B cell (primary cell): ENCODE measurements around the gene BEX3. TPM values are rescaled to one million over a fixed set of nuclear protein-coding genes. Genes with fewer than 3 reads are reported as not detected.

Experiments used
- ATAC-seq: fragments of 200-7000 bp; cut with Tn5 transposase; one replicate; pipeline ENCODE4 v1.10.0; 2021; ENCODE audit warnings: low read depth, mild to moderate bottlenecking, moderate number of reproducible peaks, moderate library complexity
- CTCF ChIA-PET: fragments of 350-600 bp; sonication (Branson Sonifier 250); formaldehyde crosslinking; loops from one replicate; lab custom pipeline; 2021; ENCODE audit warnings: antibody characterized with exemption, inconsistent platforms; lab: Charles Lee
- POLR2A ChIA-PET: fragments of 350-600 bp; sonication (Branson Sonifier 250); formaldehyde crosslinking; loops from one replicate; lab custom pipeline; 2021; ENCODE audit warnings: antibody characterized with exemption; lab: Charles Lee
- DNase-seq: peaks from one replicate; pipeline ENCODE4 v3.0.0; 2013
- H2AFZ ChIP-seq: 2 replicates; pipeline ENCODE4 v1.6.1; 2012; ENCODE audit warnings: mild to moderate bottlenecking, low read depth, low read length; ENCODE audit not compliant: insufficient read depth, poor library complexity, severe bottlenecking
- H3K27ac ChIP-seq, 2 donors: 1 replicate in 1 of 2; 2 replicates in 1 of 2; pipeline ENCODE4 v1.5.1; 2012 to 2013; ENCODE audit warnings: low read length in 2 of 2, mild to moderate bottlenecking in 2 of 2, moderate library complexity in 1 of 2
- H3K27me3 ChIP-seq, 4 experiments: fragments of 200-600 bp in 1 of 4; sonication (generic) in 1 of 4; replicated peaks in 1 of 4; 1 replicate in 2 of 4; 2 replicates in 2 of 4; pipeline versions ENCODE4 v1.6.1 to v1.7.0; 2013 to 2016; ENCODE audit warnings: low read length in 3 of 4, mild to moderate bottlenecking in 2 of 4, mixed read lengths in 1 of 4, moderate library complexity in 1 of 4; ENCODE audit not compliant: insufficient read depth in 4 of 4, control insufficient read depth in 3 of 4; ENCODE audit errors: control extremely low read depth in 1 of 4
- H3K36me3 ChIP-seq, 2 experiments: replicated peaks in 1 of 2; 1 replicate in 1 of 2; 2 replicates in 1 of 2; pipeline versions ENCODE4 v1.6.1 to v1.7.1; 2013; ENCODE audit warnings: low read length in 1 of 2; ENCODE audit not compliant: insufficient read depth in 2 of 2, control insufficient read depth in 1 of 2; ENCODE audit errors: control extremely low read depth in 1 of 2, extremely low read depth in 1 of 2
- H3K4me1 ChIP-seq, 2 donors: fragments of 200-600 bp in 1 of 2; sonication (generic) in 1 of 2; 1 replicate in 1 of 2; 2 replicates in 1 of 2; pipeline versions ENCODE4 v1.5.1 to v1.6.1; 2013 to 2017; ENCODE audit warnings: low read length in 2 of 2; ENCODE audit not compliant: control insufficient read depth in 2 of 2, insufficient read depth in 2 of 2
- H3K4me2 ChIP-seq: replicated peaks from 2 replicates; pipeline ENCODE3; 2012; ENCODE audit warnings: mild to moderate bottlenecking, low read depth, low read length; ENCODE audit not compliant: poor library complexity, severe bottlenecking
- H3K4me3 ChIP-seq, 5 experiments: fragments of 200-600 bp in 1 of 5; sonication (generic) in 1 of 5; 1 replicate in 3 of 5; 2 replicates in 2 of 5; pipeline versions ENCODE4 v1.5.1 to v1.7.0; 2011 to 2016; ENCODE audit warnings: low read length in 4 of 5, mild to moderate bottlenecking in 4 of 5, low read depth in 2 of 5, control low read depth in 1 of 5, moderate library complexity in 1 of 5; ENCODE audit not compliant: insufficient read depth in 1 of 5; ENCODE audit errors: control extremely low read depth in 1 of 5, extremely low read depth in 1 of 5
- H3K79me2 ChIP-seq: fragments of 200-600 bp; sonication (generic); one replicate; pipeline ENCODE4 v1.6.0; 2016; ENCODE audit warnings: low read length; ENCODE audit not compliant: control insufficient read depth, insufficient read depth
- H3K9ac ChIP-seq: fragments of 200-600 bp; sonication (generic); 2 replicates; pipeline ENCODE4 v1.6.1; 2017; ENCODE audit warnings: mild to moderate bottlenecking, low read length, moderate library complexity
- H3K9me3 ChIP-seq, 3 donors: one replicate each; pipeline versions ENCODE4 v1.6.1 to v1.7.1; 2013; ENCODE audit warnings: low read length in 2 of 3; ENCODE audit not compliant: control insufficient read depth in 2 of 3, insufficient read depth in 1 of 3; ENCODE audit errors: control extremely low read depth in 1 of 3
- H4K20me1 ChIP-seq: 2 replicates; pipeline ENCODE4 v1.6.0; 2012; ENCODE audit warnings: mild to moderate bottlenecking, low read length; ENCODE audit not compliant: insufficient read depth, control insufficient read depth, poor library complexity, severe bottlenecking
- H3K27ac Mint-ChIP-seq: one replicate; pipeline ENCODE4 v1.8.0; 2021; ENCODE audit warnings: mixed read lengths
- H3K27me3 Mint-ChIP-seq: one replicate; pipeline ENCODE4 v1.8.0; 2021; ENCODE audit warnings: mixed read lengths
- H3K4me1 Mint-ChIP-seq: one replicate; pipeline ENCODE4 v1.8.0; 2021; ENCODE audit warnings: mixed read lengths
- H3K4me3 Mint-ChIP-seq: one replicate; pipeline ENCODE4 v1.8.0; 2021; ENCODE audit warnings: mixed read lengths
- H3K9me3 Mint-ChIP-seq: one replicate; pipeline ENCODE4 v1.8.0; 2022; ENCODE audit warnings: mixed read lengths; ENCODE audit not compliant: insufficient read depth
- EZH2 ChIP-seq: IDR thresholded peaks from 2 replicates; pipeline ENCODE4 v1.6.1; 2012; ENCODE audit warnings: borderline replicate concordance, low read depth, mild to moderate bottlenecking, moderate library complexity, low read length; ENCODE audit not compliant: insufficient read depth, poor library complexity, severe bottlenecking
- WGBS: methylation state at CpG from one replicate; pipeline ENCODE4 v1.1.5; 2013; ENCODE audit warnings: missing lambda C conversion rate; ENCODE audit not compliant: insufficient coverage; 5-methylcytosine and 5-hydroxymethylcytosine counted together
- intact Hi-C: fragments of 100-400 bp; cut with micrococcal nuclease; formaldehyde crosslinking; loops from one replicate; pipeline ENCODE4 v1.10.0; 2022
- polyA plus RNA-seq: library from polyadenylated mRNA; depleted of rRNA; stranded (reverse); fragments of >200 nt; gene quantifications from 2 replicates; pipeline ENCODE4 v1.2.3, GENCODE V29; 2012
- total RNA-seq, 2 donors: library from RNA; stranded (reverse); fragments of 120-200 nt in 1 of 2; gene quantifications; 1 replicate in 1 of 2; 2 replicates in 1 of 2; pipeline versions ENCODE4 v1.2.3 to v1.2.4, GENCODE V29; 2013 to 2022
- TF ChIP-seq, protein P1 (sequence below): fragments of 200-600 bp; IDR thresholded peaks from one replicate; pipeline ENCODE4 v1.8.0; 2022; ENCODE audit warnings: antibody characterized with exemption, mild to moderate bottlenecking

BEX3 gene
- total and polyA plus RNA-seq, 2 donors (not counting 1 experiment from before 2014, with no cell fraction given), result 0.37 to 1.7 TPM

DNA sequence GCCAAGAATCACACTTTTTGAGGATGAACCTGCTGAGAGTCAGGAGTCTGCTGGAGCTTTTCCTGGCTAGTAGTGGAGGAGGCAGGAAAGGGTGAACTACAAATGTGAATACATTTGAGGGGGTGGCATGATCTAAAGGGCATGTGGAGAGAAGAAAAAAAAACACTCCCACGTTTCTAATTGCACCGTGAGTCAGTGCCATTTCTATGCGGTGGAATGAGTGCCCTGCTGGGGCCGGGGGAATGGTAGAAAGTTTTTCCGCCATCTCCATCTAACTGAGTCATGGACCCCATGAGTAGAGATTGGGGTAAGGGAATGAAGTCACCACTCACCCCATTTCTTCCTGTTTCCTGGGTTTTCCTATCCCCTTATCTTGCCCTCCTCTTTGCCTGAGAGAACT is 19.8 kb downstream of the BEX3 start:
- Histone ChIP-seq H4K20me1 (no peaks in the 10 kb centered on the region), H3K4me2 (no peak overlapping the region), H3K27ac (no peak overlapping the region), H3K27me3 (no peaks in the 10 kb centered on the region), H3K79me2 (no peaks in the 10 kb centered on the region), H2AFZ (no peak overlapping the region), H3K9ac (no peak overlapping the region), H3K36me3 (no peaks in the 10 kb centered on the region), H3K4me1 (no peaks in the 10 kb centered on the region), H3K4me3 (no peak overlapping the region), H3K9me3 (no peaks in the 10 kb centered on the region)
- ATAC-seq, result no peak
- no peak for TF ChIP-seq EZH2
- TF ChIP-seq, protein P1, sequence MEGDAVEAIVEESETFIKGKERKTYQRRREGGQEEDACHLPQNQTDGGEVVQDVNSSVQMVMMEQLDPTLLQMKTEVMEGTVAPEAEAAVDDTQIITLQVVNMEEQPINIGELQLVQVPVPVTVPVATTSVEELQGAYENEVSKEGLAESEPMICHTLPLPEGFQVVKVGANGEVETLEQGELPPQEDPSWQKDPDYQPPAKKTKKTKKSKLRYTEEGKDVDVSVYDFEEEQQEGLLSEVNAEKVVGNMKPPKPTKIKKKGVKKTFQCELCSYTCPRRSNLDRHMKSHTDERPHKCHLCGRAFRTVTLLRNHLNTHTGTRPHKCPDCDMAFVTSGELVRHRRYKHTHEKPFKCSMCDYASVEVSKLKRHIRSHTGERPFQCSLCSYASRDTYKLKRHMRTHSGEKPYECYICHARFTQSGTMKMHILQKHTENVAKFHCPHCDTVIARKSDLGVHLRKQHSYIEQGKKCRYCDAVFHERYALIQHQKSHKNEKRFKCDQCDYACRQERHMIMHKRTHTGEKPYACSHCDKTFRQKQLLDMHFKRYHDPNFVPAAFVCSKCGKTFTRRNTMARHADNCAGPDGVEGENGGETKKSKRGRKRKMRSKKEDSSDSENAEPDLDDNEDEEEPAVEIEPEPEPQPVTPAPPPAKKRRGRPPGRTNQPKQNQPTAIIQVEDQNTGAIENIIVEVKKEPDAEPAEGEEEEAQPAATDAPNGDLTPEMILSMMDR, result no peak
- CTCF ChIA-PET, result no interaction called here
- Mint-ChIP-seq H3K27me3 (no peaks in the 10 kb centered on the region), H3K9me3 (no peaks in the 10 kb centered on the region), H3K4me1 (no peaks in the 10 kb centered on the region), H3K27ac (no peak overlapping the region), H3K4me3 (no peak overlapping the region)
- POLR2A ChIA-PET, result no interaction called here
- intact Hi-C loops, result no loop called here
- DNase-seq, result no peak
- no CpG with 5 or more reads among the region's 5 CpGs for WGBS

GRCh38 chrX:103396660-103397059 is 20.3 kb downstream of the BEX3 start:
- Histone ChIP-seq H3K36me3 (no peaks in the 10 kb centered on the region), H2AFZ (no peak overlapping the region), H3K27me3 (no peaks in the 10 kb centered on the region), H3K4me3 (no peak overlapping the region), H3K27ac (no peak overlapping the region), H4K20me1 (no peaks in the 10 kb centered on the region), H3K9ac (no peak overlapping the region), H3K79me2 (no peaks in the 10 kb centered on the region), H3K9me3 (no peaks in the 10 kb centered on the region), H3K4me2 (no peak overlapping the region), H3K4me1 (no peaks in the 10 kb centered on the region)
- intact Hi-C loops, result no loop called here
- no peak for ATAC-seq
- CTCF ChIA-PET, result no interaction called here
- no peak for DNase-seq
- Mint-ChIP-seq H3K4me3 (no peak overlapping the region), H3K9me3 (no peaks in the 10 kb centered on the region), H3K4me1 (no peaks in the 10 kb centered on the region), H3K27me3 (peaks cover under 1% of the 10 kb centered on the region), H3K27ac (no peak overlapping the region)
- POLR2A ChIA-PET, result no interaction called here
- TF ChIP-seq, protein P1, result no peak
- TF ChIP-seq EZH2, result no peak
- no CpG with 5 or more reads among the region's 2 CpGs for WGBS
